Transverse colon (tissue), 4 donors: ENCODE data around the gene TMEM132D. TPM values are rescaled to one million over a fixed set of nuclear protein-coding genes. Genes with fewer than 3 reads are reported as not detected.

Experiments used
- DNase-seq: peaks from one replicate; pipeline ENCODE4 v3.0.0-alpha.2; 2019
- H3K27ac ChIP-seq, 4 donors: fragments of 200-600 bp; sonication (generic); 2 replicates each; pipeline ENCODE4 v1.5.1; 2016 to 2018; ENCODE audit warnings: inconsistent platforms in 4 of 4
- H3K27me3 ChIP-seq: fragments of 200-600 bp; sonication (generic); 2 replicates; pipeline ENCODE4 v1.5.1; 2017; ENCODE audit warnings: inconsistent platforms
- H3K36me3 ChIP-seq, 4 donors: fragments of 200-600 bp; sonication (generic); 2 replicates each; pipeline ENCODE4 v1.5.1; 2017 to 2019; ENCODE audit warnings: inconsistent platforms in 4 of 4
- H3K4me1 ChIP-seq, 4 donors: fragments of 200-600 bp; sonication (generic); 2 replicates each; pipeline ENCODE4 v1.5.1; 2017 to 2020; ENCODE audit warnings: inconsistent platforms in 4 of 4
- H3K4me3 ChIP-seq, 4 donors: fragments of 200-600 bp; sonication (generic); 1 replicate in 1 of 4; 2 replicates in 3 of 4; pipeline versions ENCODE4 v1.5.1 to v1.6.1; 2017 to 2019; ENCODE audit warnings: inconsistent platforms in 4 of 4
- H3K9me3 ChIP-seq, 2 donors: fragments of 200-600 bp; sonication (generic); 2 replicates each; pipeline ENCODE4 v1.5.1; 2017 to 2019; ENCODE audit warnings: inconsistent platforms in 2 of 2
- CTCF ChIP-seq, 5 experiments: fragments of 200-600 bp in 3 of 5; fragments of 450-650 bp in 2 of 5; sonication (generic) in 3 of 5; IDR thresholded peaks; 1 replicate in 2 of 5; 2 replicates in 3 of 5; pipeline ENCODE4 v1.5.1; 2016 to 2017; ENCODE audit warnings: antibody characterized with exemption in 5 of 5, inconsistent platforms in 3 of 5, mild to moderate bottlenecking in 2 of 5, moderate library complexity in 1 of 5
- EP300 ChIP-seq: sonication (generic); formaldehyde crosslinking; IDR thresholded peaks from one replicate; pipeline ENCODE4 v1.6.1; 2017; ENCODE audit warnings: antibody characterized with exemption, low read depth
- POLR2A ChIP-seq: fragments of 450-650 bp; IDR thresholded peaks from one replicate; pipeline ENCODE4 v1.6.1; 2016; ENCODE audit warnings: antibody characterized with exemption, mild to moderate bottlenecking, moderate library complexity
- POLR2AphosphoS5 ChIP-seq, 3 donors: sonication (generic); formaldehyde crosslinking; IDR thresholded peaks; one replicate each; pipeline ENCODE4 v1.6.1; 2016; ENCODE audit warnings: antibody characterized with exemption in 3 of 3
- WGBS, 2 donors: methylation state at CpG; one replicate each; pipeline ENCODE4 v1.1.5; 2018; ENCODE audit warnings: low coverage in 1 of 2; 5-methylcytosine and 5-hydroxymethylcytosine counted together
- in situ Hi-C, 4 donors: fragments of 200-750 bp; cut with MboI; loops; one replicate each; pipeline versions ENCODE4 v1.15.0 to v1.15.1; 2017; ENCODE audit warnings: low sequenced_read_pairs in 3 of 4, low pct_ligation_motif_present in 1 of 4, low pct_unique_long_range_greater_than_20kb in 1 of 4
- intact Hi-C: fragments of 100-400 bp; cut with DNase I; formaldehyde crosslinking; loops from one replicate; pipeline ENCODE4 v1.15.1; 2023; ENCODE audit warnings: low total_unique reads
- total RNA-seq, 4 donors: library from RNA; depleted of rRNA; stranded (reverse); fragments of >200 nt; gene quantifications; one replicate each; pipeline ENCODE4 v1.1.0, GENCODE V29; 2016

The TMEM132D gene
- total RNA-seq, 4 donors from 2014 or later: 0.48 to 0.55 TPM; not detected in 2

DNA sequence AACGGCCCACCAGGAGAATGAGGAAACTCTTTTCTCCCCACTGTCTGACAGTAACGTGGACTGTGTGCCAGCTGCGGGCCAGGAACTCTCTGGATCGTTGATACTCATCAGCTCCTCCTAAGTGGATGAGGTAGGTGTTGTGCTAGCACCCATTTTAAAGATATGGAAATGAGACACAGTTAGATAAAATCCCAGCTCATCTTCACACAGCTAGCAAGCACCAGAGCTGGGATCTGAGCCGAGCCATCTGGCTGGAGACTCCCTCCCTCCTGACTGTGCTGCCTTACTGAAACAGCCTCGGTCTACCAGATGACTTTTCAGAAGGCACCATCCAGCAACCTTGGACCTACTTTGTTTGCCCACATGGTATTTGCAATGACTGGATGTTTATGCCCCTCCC is 49.2 kb downstream of the TMEM132D start:
- no peak for DNase-seq
- intact Hi-C loops: no loop called here
- Histone ChIP-seq H3K9me3 (no peaks in the 10 kb centered on the region), H3K36me3 (no peaks in the 10 kb centered on the region), H3K4me3 (no peak overlapping the region), H3K4me1 (no peaks in the 10 kb centered on the region), H3K27me3 (no peaks in the 10 kb centered on the region), H3K27ac (no peak overlapping the region)
- WGBS, 2 donors: 81% methylated on average over 6 of the region's 6 CpGs; no CpG with 5 or more reads in 1 of the 2 donors
- TF ChIP-seq CTCF (IDR thresholded peaks at IDR 0.05): no peak
- TF ChIP-seq POLR2A: no peak
- no peak for TF ChIP-seq EP300
- no peak for TF ChIP-seq POLR2AphosphoS5 (IDR thresholded peaks at IDR 0.05)
- in situ Hi-C loops: no loop called here

DNA sequence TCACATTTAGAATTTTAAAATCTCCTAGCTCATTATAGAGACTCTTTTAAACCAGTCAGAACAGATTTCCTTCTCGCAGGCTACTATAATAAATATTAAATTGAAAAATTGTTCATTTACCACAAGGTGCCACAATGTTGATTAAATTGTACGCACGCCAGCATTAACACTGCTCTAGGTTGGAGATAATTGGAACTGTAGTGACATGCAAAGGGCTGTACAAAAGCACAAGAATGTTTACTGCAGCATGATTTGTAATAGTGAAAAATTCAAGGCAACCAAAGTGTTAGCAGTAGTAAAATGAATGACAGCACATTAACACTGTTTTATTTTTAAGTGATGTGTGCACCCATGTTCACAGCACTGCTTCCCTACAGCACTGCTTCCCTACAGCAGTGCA is 52.5 kb downstream of the TMEM132D start:
- TF ChIP-seq POLR2A: no peak
- TF ChIP-seq CTCF (IDR thresholded peaks at IDR 0.05): no peak
- no peak for TF ChIP-seq EP300
- TF ChIP-seq POLR2AphosphoS5 (IDR thresholded peaks at IDR 0.05): no peak
- no peak for DNase-seq
- 87 to 94% methylated on average over 3 of the region's 3 CpGs for WGBS, 2 donors
- no peaks in the 10 kb centered on the region for H3K9me3 ChIP-seq
- H3K4me1 ChIP-seq: no peaks in the 10 kb centered on the region
- H3K27me3 ChIP-seq: no peaks in the 10 kb centered on the region
- in situ Hi-C loops (no loop called here), intact Hi-C loops (no loop called here)
- H3K4me3 ChIP-seq: no peak overlapping the region
- H3K27ac ChIP-seq: no peak overlapping the region
- H3K36me3 ChIP-seq: no peaks in the 10 kb centered on the region

DNA sequence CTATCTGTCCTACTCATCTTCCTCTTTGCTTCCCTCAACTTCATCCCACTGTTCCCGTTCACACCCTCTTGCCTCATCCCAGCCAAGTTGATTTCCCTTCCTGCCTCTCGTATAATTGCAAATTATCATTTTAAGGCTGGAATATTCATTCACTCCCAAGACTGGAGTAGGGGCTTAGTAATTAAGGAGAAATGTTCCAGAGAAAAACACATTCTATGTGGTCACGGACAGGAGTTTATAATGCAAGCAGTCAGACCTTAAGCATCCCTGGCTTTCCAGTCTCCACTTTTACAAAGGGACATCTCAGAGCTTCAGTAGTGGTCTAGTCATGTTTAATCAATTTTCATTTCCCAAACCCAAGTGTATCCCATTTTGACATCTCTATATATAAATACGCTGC is 54.9 kb downstream of the TMEM132D start:
- TF ChIP-seq EP300 (no peak), POLR2A (no peak), CTCF (IDR thresholded peaks at IDR 0.05) (no peak), POLR2AphosphoS5 (IDR thresholded peaks at IDR 0.05) (no peak)
- Histone ChIP-seq H3K36me3 (no peaks in the 10 kb centered on the region), H3K4me1 (no peaks in the 10 kb centered on the region), H3K27ac (no peak overlapping the region), H3K4me3 (no peak overlapping the region), H3K9me3 (no peaks in the 10 kb centered on the region), H3K27me3 (no peaks in the 10 kb centered on the region)
- in situ Hi-C loops: no loop called here
- intact Hi-C loops: no loop called here
- no peak for DNase-seq
- 76 to 77% methylated on average over 4 of the region's 4 CpGs for WGBS, 2 donors

DNA sequence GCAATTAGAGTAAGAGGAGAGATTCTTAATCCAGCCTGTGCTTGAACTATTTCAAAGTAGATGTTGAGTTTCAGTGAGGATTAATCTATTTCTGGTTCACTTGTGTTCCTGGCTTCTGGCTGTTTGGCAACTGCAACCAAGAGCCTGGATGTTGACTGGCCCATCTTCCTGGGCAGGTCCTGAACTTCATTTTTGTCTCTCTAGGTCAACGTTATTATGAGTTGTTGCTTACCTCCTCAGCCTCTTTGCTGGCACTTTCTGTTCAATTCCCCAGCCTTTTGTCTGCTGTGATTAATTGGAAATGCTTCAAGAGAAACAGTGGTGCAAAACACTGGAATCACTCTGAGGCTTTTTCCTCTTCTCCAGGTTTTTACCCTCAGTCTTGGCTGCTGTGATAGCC is 56.8 kb downstream of the TMEM132D start:
- H3K36me3 ChIP-seq: no peaks in the 10 kb centered on the region
- no peaks in the 10 kb centered on the region for H3K9me3 ChIP-seq
- in situ Hi-C loops (no loop called here), intact Hi-C loops (no loop called here)
- TF ChIP-seq EP300 (no peak), POLR2AphosphoS5 (IDR thresholded peaks at IDR 0.05) (no peak), CTCF (IDR thresholded peaks at IDR 0.05) (no peak), POLR2A (no peak)
- no peaks in the 10 kb centered on the region for H3K4me1 ChIP-seq
- H3K27ac ChIP-seq: no peak overlapping the region
- H3K4me3 ChIP-seq: no peak overlapping the region
- no peaks in the 10 kb centered on the region for H3K27me3 ChIP-seq
- 46 to 56% methylated on average over 1 of the region's 1 CpG for WGBS, 2 donors
- no peak for DNase-seq
